Anterior cingulate cortex (tissue), 58 donors: Measurements from ENCODE around the gene CADPS.
"Not testable (repeated sequence)": the region's sequence is repeated elsewhere in the genome, so short reads cannot be mapped to it uniquely, and the experiment has no call there.

ENCODE experiments used
- DNase-seq, 58 donors: peaks; one replicate each; lab custom pipeline; 2025; lab: John Stamatoyannopoulos, UW

The CADPS gene

GRCh38 chr3:62604751-62605351, 270.4 kb downstream of the CADPS start:
- no peak for DNase-seq

GRCh38 chr3:62604298-62604697, 270.9 kb downstream of the CADPS start:
- DNase-seq = no peak

GRCh38 chr3:62602987-62603386, 272.2 kb downstream of the CADPS start:
- no peak for DNase-seq

GRCh38 chr3:62602129-62602770, 273.0 kb downstream of the CADPS start:
- no peak for DNase-seq

- DNase-seq = no peak
Measured at GRCh38 chr3:62601238-62602070, 273.8 kb downstream of the CADPS start.

GRCh38 chr3:62600033-62600432, 275.2 kb downstream of the CADPS start:
- DNase-seq = no peak

- DNase-seq = no peak
Measured at GRCh38 chr3:62597491-62597890, 277.7 kb downstream of the CADPS start.

- DNase-seq = no peak
Measured at GRCh38 chr3:62592408-62592807, 282.8 kb downstream of the CADPS start.

GRCh38 chr3:62589078-62589477, 286.1 kb downstream of the CADPS start:
- DNase-seq = no peak

GRCh38 chr3:62587579-62588031, 287.6 kb downstream of the CADPS start:
- peak in 6 of 58 donors; percentile 1 to 27 (median 4) for DNase-seq

- DNase-seq = no peak
Measured at GRCh38 chr3:62587169-62587568, 288.0 kb downstream of the CADPS start.

GRCh38 chr3:62586356-62586755, 288.9 kb downstream of the CADPS start:
- no peak for DNase-seq

- no peak for DNase-seq
Measured at GRCh38 chr3:62585861-62586260, 289.4 kb downstream of the CADPS start.

GRCh38 chr3:62584636-62585035, 290.6 kb downstream of the CADPS start:
- no peak for DNase-seq

- DNase-seq = no peak
Measured at GRCh38 chr3:62582495-62583172, 292.6 kb downstream of the CADPS start.

- not testable (repeated sequence) for DNase-seq
Measured at GRCh38 chr3:62580485-62580884, 294.7 kb downstream of the CADPS start.

GRCh38 chr3:62577153-62577552, 298.1 kb downstream of the CADPS start:
- DNase-seq = no peak

GRCh38 chr3:62574266-62574898, 300.8 kb downstream of the CADPS start:
- no peak for DNase-seq

- DNase-seq = no peak
Measured at GRCh38 chr3:62571916-62572315, 303.3 kb downstream of the CADPS start.

GRCh38 chr3:62570888-62571287, 304.3 kb downstream of the CADPS start:
- DNase-seq = no peak
